Stimulated activated CD8-positive, alpha-beta memory T cell treated with anti-CD3 and anti-CD28 coated beads, Interleukin-2, amount 100 ng/mL, for 1 hour (primary cell): ENCODE data around the gene AGBL1.
"Not testable (repeated sequence)": the region's sequence is repeated elsewhere in the genome, so short reads cannot be mapped to it uniquely, and the experiment has no call there.

ENCODE experiments used
- DNase-seq, 2 donors: peaks; one replicate each; pipeline ENCODE4 v3.0.0-alpha.2; 2020; ENCODE audit warnings: low read depth in 2 of 2

Gene AGBL1

GRCh38 chr15:86505951-86506350 lies 426.3 kb downstream of the AGBL1 start:
- no peak for DNase-seq

DNA sequence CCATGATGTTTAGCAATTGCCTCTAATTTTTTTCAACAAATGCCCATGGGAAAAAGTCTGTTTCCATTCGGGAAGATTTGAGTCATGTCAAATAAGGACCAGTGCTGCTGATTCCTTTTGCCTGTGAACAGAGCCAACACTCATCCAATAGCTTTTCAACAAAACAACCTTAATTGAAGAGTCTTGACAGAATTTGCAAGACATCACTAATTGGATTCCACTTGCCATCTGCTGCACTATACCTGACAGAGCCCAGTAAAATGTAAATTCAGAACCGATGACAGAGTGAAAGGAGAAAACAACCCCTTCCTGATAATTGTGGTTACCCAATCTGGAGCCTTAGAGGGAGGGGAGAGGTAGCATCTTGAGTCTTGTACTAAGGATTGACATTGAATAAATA lies 426.7 kb downstream of the AGBL1 start:
- DNase-seq = no peak

- DNase-seq = no peak
These were observed 436.0 kb downstream of the AGBL1 start for GRCh38 chr15:86515625-86516024.

- DNase-seq = no peak
These were observed 443.1 kb downstream of the AGBL1 start for GRCh38 chr15:86522721-86523120.

DNA sequence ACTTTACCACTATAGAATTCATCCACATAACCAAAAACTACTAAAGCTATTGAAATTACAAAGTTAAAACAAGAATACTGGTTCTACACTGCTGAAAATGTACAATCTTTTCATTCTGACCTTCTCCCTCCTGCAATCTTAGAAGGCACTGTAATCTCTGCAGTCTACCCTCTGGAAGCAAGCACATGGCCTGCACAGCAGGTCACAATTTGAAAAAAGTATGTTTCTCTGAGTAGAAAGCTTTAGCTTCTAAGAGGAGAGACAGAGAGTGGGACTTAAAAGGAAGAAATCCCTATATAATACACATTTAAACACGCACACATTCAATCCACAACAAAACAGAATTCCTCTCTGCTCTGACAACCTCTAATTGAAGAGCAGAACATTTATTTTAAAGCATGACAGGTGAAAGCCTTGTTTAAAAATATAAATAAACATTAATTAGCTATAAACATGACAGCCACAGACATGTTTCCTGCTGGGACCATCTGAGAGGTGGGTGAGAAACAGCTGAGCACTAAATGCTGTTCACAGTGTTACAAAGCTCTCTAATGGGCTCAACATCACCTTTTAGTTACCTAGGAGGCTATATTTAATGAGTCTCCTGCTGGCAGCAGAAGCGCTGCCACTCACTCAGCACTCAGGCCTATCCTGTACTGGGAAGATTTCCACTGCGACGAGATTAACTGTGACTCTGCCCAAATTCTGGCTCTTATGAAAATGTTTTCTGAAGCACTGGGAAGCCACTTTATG lies 447.4 kb downstream of the AGBL1 start:
- no peak for DNase-seq

DNA sequence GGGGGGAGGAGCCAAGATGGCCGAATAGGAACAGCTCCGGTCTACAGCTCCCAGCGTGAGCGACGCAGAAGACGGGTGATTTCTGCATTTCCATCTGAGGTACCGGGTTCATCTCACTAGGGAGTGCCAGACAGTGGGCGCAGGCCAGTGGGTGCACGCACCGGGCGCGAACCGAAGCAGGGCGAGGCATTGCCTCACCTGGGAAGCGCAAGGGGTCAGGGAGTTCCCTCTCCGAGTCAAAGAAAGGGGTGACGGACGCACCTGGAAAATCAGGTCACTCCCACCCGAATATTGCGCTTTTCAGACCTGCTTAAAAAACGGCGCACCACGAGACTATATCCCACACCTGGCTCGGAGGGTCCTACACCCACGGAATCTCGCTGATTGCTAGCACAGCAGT lies 448.4 kb downstream of the AGBL1 start:
- not testable (repeated sequence) for DNase-seq

DNA sequence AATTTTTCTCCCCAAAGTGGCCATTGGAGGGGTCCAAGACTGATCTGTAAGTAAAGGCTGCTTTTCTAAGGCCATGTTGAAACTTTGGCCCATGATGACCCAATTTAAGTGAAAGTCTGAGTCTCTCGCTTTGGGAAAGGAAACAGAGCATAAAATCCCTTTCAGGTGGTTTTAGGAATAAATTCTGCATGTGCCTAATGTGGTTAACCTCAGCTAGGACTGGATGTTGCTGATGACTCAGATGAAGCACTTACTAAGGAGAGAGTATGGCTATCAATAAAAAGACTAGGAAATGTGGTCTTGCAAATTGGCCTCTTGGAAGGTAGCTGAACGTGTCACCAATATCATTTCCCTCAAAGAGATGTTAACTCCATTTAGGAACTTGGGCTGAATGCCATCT lies 458.5 kb downstream of the AGBL1 start:
- no peak for DNase-seq

DNA sequence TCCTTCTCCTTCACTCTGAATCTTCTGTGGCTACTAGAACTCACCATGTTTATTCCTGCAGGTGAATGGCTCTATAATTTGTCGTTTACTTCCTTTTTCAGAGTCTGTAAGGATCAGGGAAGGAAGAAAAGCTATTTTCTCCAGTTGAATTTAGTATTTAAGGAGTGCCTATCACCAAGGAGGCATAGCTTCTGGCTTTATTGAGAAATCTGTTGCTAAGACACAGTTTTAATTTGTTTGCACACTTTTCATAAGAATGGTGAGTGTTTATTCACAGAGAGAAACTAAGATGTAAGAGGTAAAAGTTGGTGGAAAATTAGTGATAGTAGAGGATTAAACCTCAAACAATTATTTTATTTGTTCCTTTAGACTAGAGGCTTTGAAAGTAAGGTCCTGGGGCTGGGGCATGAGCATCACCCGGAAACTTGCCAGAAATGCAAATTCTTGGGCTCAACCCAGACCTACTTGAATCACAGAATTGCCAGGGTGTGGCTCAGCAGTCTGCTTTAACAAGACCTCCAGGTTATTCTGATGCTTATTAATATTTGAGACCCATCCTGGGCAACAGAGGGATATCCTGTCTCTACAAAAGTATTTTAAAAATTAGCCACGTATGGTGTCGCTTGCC lies 461.3 kb downstream of the AGBL1 start:
- no peak for DNase-seq

DNA sequence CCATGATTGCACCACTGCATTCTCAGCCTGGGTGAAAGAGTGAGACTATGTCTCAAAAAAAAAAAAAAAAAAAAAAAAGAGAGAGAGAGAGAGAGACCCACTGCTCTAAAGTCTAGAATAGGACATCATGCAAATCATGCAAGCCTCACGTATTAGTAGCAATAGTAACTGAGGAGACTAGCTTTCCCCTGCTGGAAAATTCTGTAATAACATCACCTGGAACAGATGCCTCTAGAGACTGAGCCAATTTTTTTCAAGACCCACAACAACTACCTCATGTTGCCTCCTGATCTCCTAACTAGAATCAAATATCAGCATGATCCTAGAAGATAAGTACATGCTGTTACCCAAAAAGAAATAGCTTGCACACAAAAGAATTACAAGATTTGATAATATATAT lies 461.9 kb downstream of the AGBL1 start:
- DNase-seq = no peak

GRCh38 chr15:86550075-86550474 lies 470.4 kb downstream of the AGBL1 start:
- no peak for DNase-seq

DNA sequence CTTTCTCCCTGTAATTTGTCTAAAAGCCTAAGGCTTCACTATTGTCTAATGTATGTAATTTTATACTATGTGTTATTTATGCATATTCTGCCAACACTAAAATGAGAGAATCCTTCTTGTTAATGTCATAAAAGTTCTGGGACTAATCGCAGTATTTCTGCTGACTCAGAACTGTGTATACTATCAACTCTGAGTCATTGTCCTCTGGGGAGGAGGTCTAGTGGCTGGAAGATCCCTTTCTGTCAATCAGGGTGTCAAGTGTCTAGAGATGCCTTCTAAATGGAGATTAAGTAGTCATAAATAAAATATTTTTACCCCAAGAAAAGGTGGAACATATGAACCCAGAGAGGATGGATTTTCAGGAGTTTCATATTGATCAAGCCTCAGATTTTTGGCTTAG lies 473.4 kb downstream of the AGBL1 start:
- no peak for DNase-seq

GRCh38 chr15:86555098-86555497 lies 475.4 kb downstream of the AGBL1 start:
- no peak for DNase-seq

DNA sequence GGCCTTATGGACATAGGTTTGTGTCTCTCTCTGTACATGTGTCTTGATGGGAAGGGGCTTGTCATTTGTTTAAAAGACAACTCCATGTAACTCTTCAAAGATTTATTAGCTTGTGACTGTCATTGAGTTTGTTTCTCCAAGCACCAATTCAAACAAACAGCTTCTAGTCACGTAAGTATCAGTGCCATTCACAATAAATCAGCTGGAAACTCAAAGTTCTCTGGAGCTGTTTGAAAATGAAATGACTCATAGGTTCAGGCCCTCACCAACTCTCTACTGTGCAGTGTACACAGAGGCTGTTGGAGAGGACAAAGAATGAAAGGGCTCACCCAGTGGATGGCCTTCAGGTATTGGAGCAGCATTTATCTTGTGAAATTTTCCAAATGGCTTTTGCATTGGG lies 476.3 kb downstream of the AGBL1 start:
- DNase-seq = no peak

GRCh38 chr15:86556396-86557017 lies 476.8 kb downstream of the AGBL1 start:
- DNase-seq = no peak

GRCh38 chr15:86557018-86557550 lies 477.4 kb downstream of the AGBL1 start:
- DNase-seq = no peak

DNA sequence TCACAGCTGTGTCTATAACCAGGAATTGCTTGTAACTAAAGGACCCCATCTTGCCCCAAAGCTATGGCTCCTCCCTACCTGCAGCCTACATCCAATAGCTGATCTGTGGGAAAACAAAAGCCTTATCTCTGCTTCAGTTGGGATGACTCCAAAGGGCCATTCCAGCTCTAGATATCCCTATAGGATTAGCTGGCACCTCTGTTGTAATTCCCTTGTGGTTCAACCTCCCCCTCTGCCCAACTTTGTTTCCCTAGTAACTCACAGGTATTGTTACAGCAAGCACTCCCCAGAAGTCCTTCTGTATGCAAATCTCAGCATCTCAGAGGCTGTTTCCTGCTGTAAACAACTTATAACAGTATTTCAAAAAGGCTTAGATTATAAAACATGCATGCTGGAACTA lies 478.6 kb downstream of the AGBL1 start:
- DNase-seq = no peak

GRCh38 chr15:86558686-86559085 lies 479.0 kb downstream of the AGBL1 start:
- DNase-seq = no peak

GRCh38 chr15:86568378-86568777 lies 488.7 kb downstream of the AGBL1 start:
- DNase-seq = no peak

DNA sequence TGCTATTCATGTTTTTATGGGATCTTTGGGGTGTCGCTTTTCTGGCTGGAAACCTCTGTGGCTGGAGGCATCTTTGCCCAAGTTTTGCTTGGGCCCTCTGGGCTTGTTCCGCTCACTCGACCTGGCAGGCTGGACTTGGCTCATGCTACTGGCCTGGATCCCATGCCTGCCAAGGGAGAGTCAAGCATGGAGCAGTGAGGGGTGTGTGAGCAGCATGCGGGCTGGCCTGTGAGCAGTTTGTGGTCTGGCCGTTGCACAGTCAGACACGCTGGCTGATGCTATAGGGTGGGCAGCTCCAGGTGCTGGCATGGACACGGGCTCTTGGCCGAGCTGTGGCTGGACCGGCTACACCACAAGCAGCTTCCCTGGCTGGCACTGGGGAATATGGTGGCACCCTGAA lies 491.1 kb downstream of the AGBL1 start:
- no peak for DNase-seq

- DNase-seq = no peak
These were observed 492.2 kb downstream of the AGBL1 start for GRCh38 chr15:86571873-86572272.

DNA sequence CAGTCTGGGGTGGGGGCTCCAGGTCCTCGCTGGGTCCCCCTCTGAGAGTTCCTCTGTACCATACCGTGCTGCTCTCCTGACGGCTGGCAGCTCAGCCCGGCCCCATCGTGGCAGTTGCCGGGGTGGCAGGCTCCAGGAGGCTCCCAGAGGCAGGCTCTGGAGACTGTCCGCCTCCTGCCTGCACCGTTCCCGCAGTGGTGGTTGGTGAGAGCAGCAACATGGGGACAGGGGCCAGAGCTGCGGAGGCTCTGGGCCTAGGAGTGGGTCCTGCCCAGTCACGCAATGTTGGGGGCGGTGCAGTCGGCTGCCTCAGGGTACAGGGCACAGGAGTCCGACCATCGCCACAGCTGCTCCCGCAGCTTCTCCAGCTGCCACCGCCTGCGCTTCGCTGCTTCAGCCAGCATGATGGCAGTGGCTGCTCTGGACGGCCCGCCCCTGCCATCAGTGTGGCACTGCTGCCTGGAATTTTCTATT lies 492.7 kb downstream of the AGBL1 start:
- no peak for DNase-seq

GRCh38 chr15:86573476-86573875 lies 493.8 kb downstream of the AGBL1 start:
- no peak for DNase-seq

DNA sequence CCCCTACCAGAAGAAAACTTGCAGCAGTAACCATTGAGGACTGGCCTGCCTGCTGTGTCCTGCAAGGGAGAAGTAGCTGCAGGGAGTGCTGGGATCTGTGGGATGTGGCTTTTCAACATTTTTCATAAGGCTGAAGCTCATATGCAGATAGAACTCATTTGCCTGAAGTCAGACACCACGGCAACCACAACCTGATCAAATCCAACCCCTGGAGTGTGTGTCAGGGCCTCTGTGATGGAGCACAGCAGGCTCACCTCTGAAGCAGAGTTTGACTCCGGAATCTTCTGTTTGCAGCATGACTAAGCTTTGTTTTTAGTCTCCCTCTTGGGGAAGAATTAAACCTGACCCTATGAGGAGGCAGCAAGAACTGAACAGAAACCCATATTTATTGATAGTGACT lies 508.7 kb downstream of the AGBL1 start:
- DNase-seq = no peak
